Activated CD4-positive, alpha-beta T cell treated with anti-CD3 and anti-CD28 coated beads, Interleukin-2, Interleukin-4, amounts not matched to agents 100 ng/mL and 50 ng/mL, durations not matched to agents 16 hours and 8 hours (primary cell): ENCODE results near the gene TOX3.

Experiments
- DNase-seq: peaks from one replicate; pipeline ENCODE4 v3.0.0-alpha.2; 2020; ENCODE audit warnings: low spot score

The TOX3 gene

GRCh38 chr16:52492789-52493357, 54.1 kb downstream of the TOX3 start:
- no peak for DNase-seq

- DNase-seq = no peak
These were observed 55.7 kb downstream of the TOX3 start for GRCh38 chr16:52491216-52491615.

- DNase-seq = no peak
These were observed 57.0 kb downstream of the TOX3 start for GRCh38 chr16:52489894-52490293.

GRCh38 chr16:52488837-52489289, 58.1 kb downstream of the TOX3 start:
- DNase-seq = no peak

- no peak for DNase-seq
These were observed 59.0 kb downstream of the TOX3 start for GRCh38 chr16:52487849-52488457.

- DNase-seq = no peak
These were observed 66.7 kb downstream of the TOX3 start for GRCh38 chr16:52480237-52480636.

- DNase-seq = no peak
These were observed 70.8 kb downstream of the TOX3 start for GRCh38 chr16:52476111-52476510.

GRCh38 chr16:52474679-52475078, 72.3 kb downstream of the TOX3 start:
- no peak for DNase-seq

- DNase-seq = no peak
These were observed 73.8 kb downstream of the TOX3 start for GRCh38 chr16:52473096-52473495.

GRCh38 chr16:52471650-52472370, 75.1 kb downstream of the TOX3 start:
- DNase-seq = no peak

GRCh38 chr16:52470585-52470984, 76.4 kb downstream of the TOX3 start:
- DNase-seq = no peak

GRCh38 chr16:52469775-52470174, 77.2 kb downstream of the TOX3 start:
- no peak for DNase-seq

- no peak for DNase-seq
These were observed 77.9 kb downstream of the TOX3 start for GRCh38 chr16:52469091-52469490.

- DNase-seq = no peak
These were observed 79.2 kb downstream of the TOX3 start for GRCh38 chr16:52467753-52468152.

GRCh38 chr16:52466994-52467393, 79.9 kb downstream of the TOX3 start:
- DNase-seq = no peak

- no peak for DNase-seq
These were observed 81.2 kb downstream of the TOX3 start for GRCh38 chr16:52465711-52466267.

GRCh38 chr16:52463904-52464303, 83.0 kb downstream of the TOX3 start:
- no peak for DNase-seq

- no peak for DNase-seq
These were observed 84.1 kb downstream of the TOX3 start for GRCh38 chr16:52462816-52463215.

- DNase-seq = no peak
These were observed 86.2 kb downstream of the TOX3 start for GRCh38 chr16:52460639-52461178.

GRCh38 chr16:52456368-52456767, 90.6 kb downstream of the TOX3 start:
- no peak for DNase-seq

GRCh38 chr16:52455549-52456277, 91.2 kb downstream of the TOX3 start:
- DNase-seq = no peak

GRCh38 chr16:52453644-52454043, 93.3 kb downstream of the TOX3 start:
- no peak for DNase-seq
